Testis (tissue), 2 donors: Measurements from ENCODE around the gene RNF212.

Source experiments
- POLR2A ChIP-seq: fragments of 450-650 bp; IDR thresholded peaks from one replicate; pipeline ENCODE4 v1.6.1; 2017; ENCODE audit warnings: antibody characterized with exemption, mild to moderate bottlenecking, moderate library complexity
- TF ChIP-seq, protein P1 (sequence below), 3 experiments: fragments of 450-650 bp in 2 of 3; fragments of 200-600 bp in 1 of 3; sonication (generic) in 1 of 3; IDR thresholded peaks; one replicate each; pipeline ENCODE4 v1.5.1; 2016 to 2019; ENCODE audit warnings: antibody characterized with exemption in 3 of 3, mild to moderate bottlenecking in 2 of 3, moderate library complexity in 1 of 3

GRCh38 chr4:1058997-1059665, 54.2 kb downstream of the RNF212 start:
- TF ChIP-seq, protein P1, sequence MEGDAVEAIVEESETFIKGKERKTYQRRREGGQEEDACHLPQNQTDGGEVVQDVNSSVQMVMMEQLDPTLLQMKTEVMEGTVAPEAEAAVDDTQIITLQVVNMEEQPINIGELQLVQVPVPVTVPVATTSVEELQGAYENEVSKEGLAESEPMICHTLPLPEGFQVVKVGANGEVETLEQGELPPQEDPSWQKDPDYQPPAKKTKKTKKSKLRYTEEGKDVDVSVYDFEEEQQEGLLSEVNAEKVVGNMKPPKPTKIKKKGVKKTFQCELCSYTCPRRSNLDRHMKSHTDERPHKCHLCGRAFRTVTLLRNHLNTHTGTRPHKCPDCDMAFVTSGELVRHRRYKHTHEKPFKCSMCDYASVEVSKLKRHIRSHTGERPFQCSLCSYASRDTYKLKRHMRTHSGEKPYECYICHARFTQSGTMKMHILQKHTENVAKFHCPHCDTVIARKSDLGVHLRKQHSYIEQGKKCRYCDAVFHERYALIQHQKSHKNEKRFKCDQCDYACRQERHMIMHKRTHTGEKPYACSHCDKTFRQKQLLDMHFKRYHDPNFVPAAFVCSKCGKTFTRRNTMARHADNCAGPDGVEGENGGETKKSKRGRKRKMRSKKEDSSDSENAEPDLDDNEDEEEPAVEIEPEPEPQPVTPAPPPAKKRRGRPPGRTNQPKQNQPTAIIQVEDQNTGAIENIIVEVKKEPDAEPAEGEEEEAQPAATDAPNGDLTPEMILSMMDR (IDR thresholded peaks at IDR 0.05) = no peak
- TF ChIP-seq POLR2A = no peak
